Stimulated activated CD8-positive, alpha-beta memory T cell treated with anti-CD3 and anti-CD28 coated beads, Interleukin-7, amount 100 ng/mL, for 4 hours (primary cell): ENCODE measurements around the gene FBXW5.

Experiments
- DNase-seq, 2 donors: peaks; one replicate each; pipeline ENCODE4 v3.0.0-alpha.2; 2020; ENCODE audit warnings: low read depth in 2 of 2

Gene FBXW5

GRCh38 chr9:136962163-136962562 lies 17.6 kb upstream of the FBXW5 start:
- no peak for DNase-seq

DNA sequence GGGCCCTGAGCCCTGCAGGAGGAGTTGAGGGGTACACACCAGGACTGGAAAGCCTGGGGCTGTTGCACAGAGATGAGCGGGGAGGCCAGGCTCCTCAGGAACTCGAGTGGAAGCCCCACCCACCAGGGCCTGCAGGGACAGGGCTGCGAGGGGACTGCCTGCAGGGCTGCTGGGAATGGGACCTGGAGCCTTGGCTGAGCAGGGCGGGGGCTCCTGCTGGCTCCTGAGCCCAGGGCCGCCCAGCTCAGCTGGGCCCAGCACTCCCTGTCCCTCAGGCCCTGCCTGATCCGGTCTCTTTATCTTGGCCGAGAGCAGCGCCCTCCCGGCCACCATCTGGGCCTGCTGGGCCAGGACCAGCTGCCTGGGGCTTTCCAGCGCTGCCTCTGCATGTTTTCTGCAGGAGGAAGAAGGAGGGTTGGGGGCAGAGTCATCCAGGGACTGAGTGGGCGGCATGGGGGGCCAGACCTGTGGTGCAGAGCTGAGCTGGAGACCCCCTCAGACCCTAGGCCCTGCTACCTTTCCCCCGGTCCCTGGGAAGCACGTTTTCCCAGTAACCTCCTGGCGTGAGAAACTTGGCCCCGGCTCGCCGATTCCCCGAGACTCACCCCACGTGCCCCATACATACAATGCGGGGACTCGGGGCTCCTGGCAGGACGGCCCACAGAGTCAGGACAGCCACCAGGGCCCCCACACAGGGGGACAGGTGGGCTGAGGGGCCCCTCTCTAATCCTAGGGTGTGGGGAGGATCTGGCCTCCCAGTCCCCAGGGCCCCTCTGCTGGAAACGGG lies 16.9 kb upstream of the FBXW5 start:
- no peak for DNase-seq

DNA sequence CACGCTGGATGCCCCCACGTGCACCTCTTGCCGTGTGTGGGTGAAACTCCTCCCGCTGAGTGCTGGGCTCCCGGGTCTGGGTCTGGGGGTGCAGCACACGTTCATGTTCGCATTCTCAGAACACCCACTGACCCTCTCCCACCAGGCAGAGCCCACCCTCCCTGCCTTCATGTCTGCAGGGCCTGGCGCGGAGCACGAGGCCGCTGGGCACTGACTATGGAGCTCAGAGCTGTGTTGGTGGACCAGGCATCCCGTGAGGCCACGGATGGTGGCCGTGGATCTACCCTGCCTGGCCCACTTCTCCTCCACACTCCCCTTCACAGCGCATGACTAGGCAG lies 16.4 kb upstream of the FBXW5 start:
- DNase-seq, result no peak

- peak in 1 of 2 donors; percentile 37 for DNase-seq
Measured at GRCh38 chr9:136960212-136960937, 15.8 kb upstream of the FBXW5 start.

DNA sequence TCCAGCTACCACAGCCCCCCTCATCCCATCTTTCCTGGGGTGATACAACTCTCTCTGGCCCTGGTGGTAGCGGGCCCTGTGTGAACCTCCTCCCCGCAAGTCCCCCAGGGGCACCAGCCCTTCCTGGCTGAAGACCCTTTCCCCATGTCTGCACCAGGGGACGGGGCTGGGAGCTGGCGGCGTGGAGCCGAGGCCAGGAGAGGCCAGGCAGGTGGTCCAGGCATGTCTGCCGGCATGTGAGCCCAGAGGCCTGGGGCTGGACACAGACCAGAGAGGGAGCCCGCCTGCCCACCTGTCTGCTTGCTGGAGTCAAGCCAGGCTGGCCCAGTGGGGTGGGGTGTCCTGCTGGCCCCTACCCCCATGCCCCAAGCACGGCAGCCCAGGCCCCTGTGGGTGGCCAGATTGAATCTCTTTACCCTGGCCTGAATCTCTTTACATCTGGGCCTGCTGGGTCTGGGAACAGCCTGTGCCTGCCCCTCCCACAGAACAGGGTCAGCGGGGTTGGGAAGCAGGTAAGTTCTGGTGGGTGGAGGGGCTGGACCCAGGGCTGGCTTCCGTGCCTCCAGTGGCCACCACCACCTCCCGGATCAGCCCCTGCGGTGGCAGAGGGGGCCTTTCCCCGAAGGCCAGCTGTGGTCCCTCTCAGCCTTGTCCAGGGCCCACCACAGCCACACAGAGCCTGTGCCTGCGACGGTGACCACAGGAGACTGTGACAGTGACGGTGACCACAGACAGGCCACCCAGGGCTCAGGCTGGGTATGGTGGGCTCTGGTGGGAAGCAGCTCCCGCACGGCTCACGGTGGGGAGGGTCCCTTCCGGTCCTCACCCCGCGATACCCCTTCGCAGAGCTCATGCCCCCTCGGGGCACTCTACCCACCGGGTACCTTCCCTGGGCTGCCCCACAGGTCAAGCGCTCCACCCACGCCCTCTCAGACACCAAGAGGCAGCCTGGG lies 14.6 kb upstream of the FBXW5 start:
- DNase-seq, result no peak

GRCh38 chr9:136958473-136958872 lies 13.9 kb upstream of the FBXW5 start:
- no peak for DNase-seq

DNA sequence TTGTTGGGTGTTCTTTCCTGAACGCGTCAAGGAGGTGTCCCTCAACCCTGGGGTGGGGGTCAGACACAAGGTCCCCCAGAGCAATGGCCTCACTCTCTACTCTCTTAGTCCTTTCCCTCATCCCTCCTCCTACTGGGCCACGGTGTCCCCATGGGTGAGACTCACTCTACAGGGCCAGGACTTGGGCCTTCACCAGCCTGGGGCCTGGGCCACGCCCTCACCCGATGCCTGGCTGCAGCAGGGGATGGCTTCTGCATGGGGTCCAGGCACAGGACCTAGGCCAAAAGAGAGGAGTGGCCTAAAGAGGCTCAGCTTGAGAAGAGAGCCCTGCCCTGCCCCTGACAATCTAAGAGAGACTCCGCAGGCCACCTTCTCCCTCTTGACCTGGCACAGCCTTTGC lies 13.4 kb upstream of the FBXW5 start:
- no peak for DNase-seq

DNA sequence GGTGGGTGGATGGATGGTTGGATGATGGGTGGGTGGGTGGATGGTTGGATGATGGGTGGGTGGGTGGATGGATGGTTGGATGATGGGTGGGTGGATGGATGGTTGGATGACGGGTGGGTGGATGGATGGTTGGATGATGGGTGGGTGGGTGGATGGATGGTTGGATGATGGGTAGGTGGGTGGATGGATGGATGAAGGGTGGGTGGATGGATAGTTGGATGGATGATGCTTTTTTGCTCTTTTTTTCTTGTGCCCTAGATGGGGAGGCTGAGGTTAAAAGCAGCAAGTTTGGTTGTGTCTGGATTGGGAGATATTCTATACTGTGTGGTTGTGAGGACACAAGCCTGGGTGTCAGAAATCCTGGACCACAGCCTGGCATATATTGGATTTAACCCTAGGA lies 12.9 kb upstream of the FBXW5 start:
- no peak for DNase-seq

GRCh38 chr9:136956604-136957003 lies 12.1 kb upstream of the FBXW5 start:
- DNase-seq, result no peak

- no peak for DNase-seq
Measured at GRCh38 chr9:136955943-136956335, 11.4 kb upstream of the FBXW5 start.

DNA sequence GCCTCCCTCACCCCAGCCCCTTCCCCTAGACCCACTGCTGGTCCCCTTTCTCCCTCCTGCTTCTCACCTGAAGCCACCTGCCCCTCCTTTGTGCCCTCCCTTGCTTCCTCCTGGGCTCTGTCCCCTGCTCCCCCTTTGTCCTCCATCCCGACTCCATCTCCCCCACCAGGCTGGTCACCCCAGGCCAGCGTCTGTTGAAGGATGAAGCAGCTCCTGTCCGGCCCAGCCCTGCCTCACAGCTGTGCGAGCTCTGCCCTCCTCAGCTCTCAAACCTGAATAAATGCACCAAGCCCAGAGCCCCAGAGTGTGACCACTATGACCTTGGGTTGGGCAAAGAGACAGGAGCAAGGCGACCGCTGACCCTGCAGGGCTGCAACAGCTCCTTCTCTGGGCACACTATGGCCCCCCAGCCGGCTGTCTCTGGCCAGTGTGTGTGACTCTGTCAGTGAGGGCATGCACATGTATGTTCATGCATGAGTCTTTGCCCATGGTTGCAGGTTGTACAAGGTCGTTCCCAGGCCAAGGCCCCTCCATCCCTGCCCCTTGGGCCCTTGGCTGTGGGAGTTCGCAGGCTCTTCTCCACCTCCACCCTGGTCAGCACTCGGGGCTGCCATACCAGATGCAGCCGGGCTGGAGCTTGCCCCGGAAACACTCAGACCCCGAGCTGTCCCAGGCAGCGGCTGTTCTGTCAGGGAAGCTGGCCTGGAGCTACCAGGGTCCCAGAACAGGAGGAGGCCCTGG lies 10.8 kb upstream of the FBXW5 start:
- no peak for DNase-seq

DNA sequence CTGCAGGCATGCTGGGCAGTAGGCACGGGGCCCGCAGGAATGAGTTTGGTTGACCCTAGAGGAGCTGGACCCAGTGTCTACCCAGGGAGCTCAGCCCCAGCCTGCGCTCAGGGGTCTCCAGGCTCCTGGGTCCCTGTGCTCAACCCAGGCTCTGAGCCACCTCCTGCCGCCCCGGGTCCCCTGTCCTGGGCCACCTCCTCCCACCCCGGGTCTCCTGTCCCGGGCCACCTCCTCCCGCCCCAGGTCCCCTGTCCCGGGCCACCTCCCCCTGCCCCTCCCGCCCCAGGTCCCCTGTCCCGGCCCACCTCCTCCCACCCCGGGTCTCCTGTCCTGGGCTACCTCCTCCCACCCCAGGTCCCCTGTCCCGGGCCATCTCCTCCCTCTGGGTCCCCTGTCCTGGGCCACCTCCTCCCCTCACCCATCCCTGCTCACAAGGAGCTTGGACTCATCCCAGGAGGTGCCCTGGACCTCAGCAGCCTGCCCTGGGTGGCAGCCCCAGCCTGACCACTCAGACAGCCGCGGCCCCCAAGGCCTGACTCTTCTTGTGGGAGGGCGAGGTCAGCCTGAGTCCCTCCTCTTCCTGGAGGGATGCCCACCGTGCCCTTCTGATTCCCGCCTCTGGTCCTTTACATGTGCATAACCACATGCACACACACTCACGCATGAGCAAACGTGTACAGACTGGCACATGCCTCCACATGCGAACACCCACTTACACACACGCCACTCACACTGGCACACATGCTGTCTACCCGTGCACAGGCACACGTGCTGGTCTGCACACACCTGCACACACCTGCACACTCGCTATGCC lies 9.9 kb upstream of the FBXW5 start:
- no peak for DNase-seq

DNA sequence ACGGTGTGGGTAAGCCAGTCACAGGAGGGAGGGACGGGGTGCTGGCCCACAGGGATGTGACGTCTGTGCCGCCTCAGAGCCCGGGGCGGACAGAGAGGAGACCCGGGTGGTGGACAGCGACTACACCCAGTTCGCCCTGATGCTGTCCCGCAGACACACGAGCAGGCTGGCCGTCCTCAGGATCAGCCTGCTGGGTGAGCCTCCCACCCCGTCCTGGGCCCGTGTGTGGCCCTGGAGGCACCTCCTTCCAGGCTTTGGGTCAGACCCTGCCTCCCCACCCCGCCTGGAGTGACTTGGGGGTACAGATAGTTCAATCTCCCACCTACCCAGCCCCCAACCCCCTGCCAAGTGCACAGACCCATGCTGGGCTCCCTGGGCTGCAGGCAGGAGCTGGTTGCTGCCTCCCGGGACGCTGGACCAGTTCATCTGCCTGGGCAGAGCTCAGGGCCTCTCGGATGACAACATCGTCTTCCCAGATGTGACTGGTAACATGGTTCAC lies 9.3 kb upstream of the FBXW5 start:
- DNase-seq, result no peak

DNA sequence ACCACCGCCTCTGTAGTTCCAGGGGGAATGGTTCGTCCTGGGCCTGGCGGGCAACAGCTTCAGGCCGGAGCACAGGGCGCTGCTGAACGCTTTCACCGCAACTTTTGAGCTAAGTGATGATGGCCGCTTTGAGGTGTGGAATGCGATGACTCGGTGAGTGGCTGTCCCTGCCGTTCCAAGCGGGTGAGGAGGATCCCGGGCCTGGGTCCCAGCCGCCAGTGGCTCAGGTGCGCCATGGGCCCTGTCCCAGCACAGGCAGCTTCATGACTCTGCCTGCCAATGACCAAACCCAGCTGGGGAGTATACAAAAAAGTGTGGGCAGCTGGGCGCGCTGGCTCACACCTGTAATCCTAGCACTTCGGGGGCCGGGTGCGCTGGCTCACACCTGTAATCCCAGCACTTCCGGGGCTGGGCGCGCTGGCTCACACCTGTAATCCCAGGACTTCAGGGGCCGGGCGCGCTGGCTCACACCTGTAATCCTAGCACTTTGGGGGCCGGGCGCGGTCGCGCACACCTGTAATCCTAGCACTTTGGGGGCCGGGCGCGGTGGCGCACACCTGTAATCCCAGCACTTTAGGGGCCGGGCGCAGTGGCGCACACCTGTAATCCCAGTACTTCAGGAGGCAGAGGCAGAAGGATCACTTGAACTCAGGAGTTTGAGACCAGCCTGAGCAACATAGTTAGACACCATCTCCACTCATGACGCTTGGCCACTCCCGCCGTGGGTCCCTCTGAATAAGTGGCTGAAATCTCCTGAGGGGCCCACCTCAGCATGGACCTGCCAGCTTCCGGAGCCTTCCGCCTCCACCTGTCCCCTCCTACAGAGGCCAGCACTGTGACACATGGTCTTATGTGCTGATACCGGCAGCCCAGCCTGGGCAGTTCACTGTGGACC lies 8.6 kb upstream of the FBXW5 start:
- DNase-seq, result no peak

DNA sequence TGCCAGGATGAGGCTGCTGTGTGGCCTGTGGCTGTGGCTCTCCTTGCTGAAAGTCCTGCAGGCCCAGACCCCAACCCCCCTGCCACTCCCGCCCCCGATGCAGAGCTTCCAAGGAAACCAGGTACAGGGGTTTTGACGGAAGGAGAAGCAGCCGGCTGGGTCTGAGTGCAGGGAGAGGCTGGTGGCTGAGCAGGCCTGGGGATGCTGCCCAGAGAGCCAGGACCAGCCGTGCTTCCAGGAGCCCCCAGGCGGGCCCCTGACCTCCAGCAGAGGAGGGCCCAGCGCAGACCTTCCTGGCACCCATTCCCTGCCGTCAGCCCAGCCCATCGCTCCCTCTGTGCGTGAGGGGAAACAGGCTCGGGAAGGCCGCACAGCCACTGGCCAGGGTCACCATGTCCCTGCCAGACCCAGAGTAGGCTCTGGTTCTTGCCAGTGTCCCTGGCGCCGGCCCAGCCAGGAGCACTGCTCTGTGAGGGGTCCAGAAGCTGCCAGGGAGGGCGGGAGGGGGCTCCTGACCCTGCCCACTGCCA lies 7.8 kb upstream of the FBXW5 start:
- DNase-seq, result no peak

GRCh38 chr9:136951541-136952320 lies 7.2 kb upstream of the FBXW5 start, which contains the start of gene LCN12:
LCN12 (plus strand) TSS chr9:136952273; CDS start chr9:136952328, 55 bp downstream.
- DNase-seq, result no peak

- DNase-seq, result no peak
Measured at GRCh38 chr9:136950656-136951276, 6.2 kb upstream of the FBXW5 start.
